IPS-15b (cell line): ENCODE measurements around the gene MSI2.

Experiments used
- H3K27me3 ChIP-seq: one replicate; pipeline ENCODE4 v1.6.1; 2013; ENCODE audit warnings: low read length; ENCODE audit not compliant: control insufficient read depth, insufficient read depth
- H3K36me3 ChIP-seq: one replicate; pipeline ENCODE4 v1.6.1; 2013; ENCODE audit warnings: low read length; ENCODE audit not compliant: control insufficient read depth, insufficient read depth
- H3K4me1 ChIP-seq: one replicate; pipeline ENCODE4 v1.6.1; 2013; ENCODE audit warnings: mild to moderate bottlenecking, low read length; ENCODE audit not compliant: control insufficient read depth, insufficient read depth
- H3K4me3 ChIP-seq: one replicate; pipeline ENCODE4 v1.5.1; 2013; ENCODE audit warnings: low read depth, low read length
- H3K9ac ChIP-seq: one replicate; pipeline ENCODE4 v1.6.1; 2013; ENCODE audit warnings: low read depth, mild to moderate bottlenecking, low read length
- H3K9me3 ChIP-seq: one replicate; pipeline ENCODE4 v1.6.1; 2013; ENCODE audit warnings: mild to moderate bottlenecking, low read length; ENCODE audit not compliant: control insufficient read depth, insufficient read depth

The MSI2 gene

DNA sequence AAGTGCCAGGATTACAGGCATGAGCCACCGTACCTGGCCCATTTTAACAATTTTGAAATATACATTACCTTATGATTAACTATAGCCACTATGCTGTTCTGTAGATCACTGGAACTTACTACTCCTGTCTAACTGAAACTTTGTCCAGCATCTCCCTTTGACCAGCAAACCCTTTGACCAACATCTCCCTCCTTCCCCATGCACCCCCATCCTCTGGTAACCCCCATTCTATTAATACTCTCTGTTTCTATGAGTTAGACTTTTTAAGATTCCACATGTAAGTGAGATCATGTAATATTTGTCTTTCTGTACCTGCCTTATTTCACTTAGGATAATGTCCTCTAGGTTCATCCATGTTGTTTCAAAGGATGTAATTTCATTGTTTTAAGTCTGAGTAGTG, 178.0 kb downstream of the MSI2 start:
- H3K27me3 ChIP-seq, result no peaks in the 10 kb centered on the region
- no peak overlapping the region for H3K4me3 ChIP-seq
- H3K9me3 ChIP-seq, result no peaks in the 10 kb centered on the region
- no peaks in the 10 kb centered on the region for H3K36me3 ChIP-seq
- H3K9ac ChIP-seq, result no peak overlapping the region
- peaks cover 7% of the 10 kb centered on the region for H3K4me1 ChIP-seq

GRCh38 chr17:57436565-57436964, 180.2 kb downstream of the MSI2 start:
- no peaks in the 10 kb centered on the region for H3K27me3 ChIP-seq
- H3K36me3 ChIP-seq, result no peaks in the 10 kb centered on the region
- no peaks in the 10 kb centered on the region for H3K9me3 ChIP-seq
- no peak overlapping the region for H3K9ac ChIP-seq
- H3K4me3 ChIP-seq, result no peak overlapping the region
- H3K4me1 ChIP-seq, result peaks cover 15% of the 10 kb centered on the region

- peaks cover 12% of the 10 kb centered on the region for H3K4me1 ChIP-seq
- no peak overlapping the region for H3K9ac ChIP-seq
- no peaks in the 10 kb centered on the region for H3K36me3 ChIP-seq
- no peaks in the 10 kb centered on the region for H3K27me3 ChIP-seq
- no peaks in the 10 kb centered on the region for H3K9me3 ChIP-seq
- no peak overlapping the region for H3K4me3 ChIP-seq
Observed at GRCh38 chr17:57438066-57438731, 181.9 kb downstream of the MSI2 start.

DNA sequence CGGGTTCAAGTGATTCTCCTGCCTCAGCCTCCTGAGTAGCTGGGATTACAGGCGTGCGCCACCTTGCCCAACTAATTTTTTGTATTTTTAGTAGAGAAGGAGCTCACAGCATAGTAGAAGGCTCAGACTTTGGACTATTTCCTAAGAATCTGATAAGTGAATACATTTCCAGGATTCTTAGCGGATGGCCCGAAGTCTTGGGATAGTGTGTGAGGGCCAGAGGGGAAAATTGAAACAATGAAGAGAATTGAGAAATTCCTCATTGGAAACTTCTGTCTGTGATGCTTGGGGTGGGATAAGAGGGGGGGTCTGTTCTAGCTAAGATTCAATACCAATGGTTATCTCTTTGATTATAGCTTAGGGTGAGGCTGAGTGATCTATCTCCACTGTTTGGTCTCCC, 183.3 kb downstream of the MSI2 start:
- H3K4me1 ChIP-seq, result peaks cover 12% of the 10 kb centered on the region
- H3K9ac ChIP-seq, result no peak overlapping the region
- H3K4me3 ChIP-seq, result no peak overlapping the region

GRCh38 chr17:57440522-57441269, 184.4 kb downstream of the MSI2 start:
- no peak overlapping the region for H3K9ac ChIP-seq
- no peak overlapping the region for H3K4me3 ChIP-seq
- H3K27me3 ChIP-seq, result no peaks in the 10 kb centered on the region
- peaks cover 17% of the 10 kb centered on the region for H3K4me1 ChIP-seq
- no peaks in the 10 kb centered on the region for H3K36me3 ChIP-seq
- no peaks in the 10 kb centered on the region for H3K9me3 ChIP-seq

More for the DNA sequence above, 183.3 kb downstream of the MSI2 start:
- Histone ChIP-seq H3K9me3 (no peaks in the 10 kb centered on the region), H3K27me3 (no peaks in the 10 kb centered on the region), H3K36me3 (no peaks in the 10 kb centered on the region)

- Histone ChIP-seq H3K27me3 (no peaks in the 10 kb centered on the region), H3K9me3 (no peaks in the 10 kb centered on the region), H3K9ac (no peak overlapping the region), H3K4me3 (no peak overlapping the region), H3K36me3 (peaks cover 3% of the 10 kb centered on the region), H3K4me1 (peaks cover 17% of the 10 kb centered on the region)
Observed at GRCh38 chr17:57441270-57441600, 184.9 kb downstream of the MSI2 start.

- H3K9ac ChIP-seq, result no peak overlapping the region
- peaks cover 17% of the 10 kb centered on the region for H3K4me1 ChIP-seq
Observed at GRCh38 chr17:57442401-57442823, 186.1 kb downstream of the MSI2 start.

GRCh38 chr17:57442914-57443571, 186.7 kb downstream of the MSI2 start:
- Histone ChIP-seq H3K36me3 (peaks cover 4% of the 10 kb centered on the region), H3K4me3 (no peak overlapping the region), H3K9me3 (no peaks in the 10 kb centered on the region), H3K27me3 (no peaks in the 10 kb centered on the region), H3K4me1 (peaks cover 17% of the 10 kb centered on the region), H3K9ac (no peak overlapping the region)

More at GRCh38 chr17:57442401-57442823, 186.1 kb downstream of the MSI2 start:
- Histone ChIP-seq H3K4me3 (no peak overlapping the region), H3K9me3 (no peaks in the 10 kb centered on the region), H3K27me3 (no peaks in the 10 kb centered on the region), H3K36me3 (peaks cover 4% of the 10 kb centered on the region)

GRCh38 chr17:57443781-57444180, 187.5 kb downstream of the MSI2 start:
- H3K4me1 ChIP-seq, result peaks cover 17% of the 10 kb centered on the region
- no peak overlapping the region for H3K4me3 ChIP-seq
- no peaks in the 10 kb centered on the region for H3K27me3 ChIP-seq
- H3K9ac ChIP-seq, result no peak overlapping the region
- peaks cover 4% of the 10 kb centered on the region for H3K36me3 ChIP-seq
- no peaks in the 10 kb centered on the region for H3K9me3 ChIP-seq

DNA sequence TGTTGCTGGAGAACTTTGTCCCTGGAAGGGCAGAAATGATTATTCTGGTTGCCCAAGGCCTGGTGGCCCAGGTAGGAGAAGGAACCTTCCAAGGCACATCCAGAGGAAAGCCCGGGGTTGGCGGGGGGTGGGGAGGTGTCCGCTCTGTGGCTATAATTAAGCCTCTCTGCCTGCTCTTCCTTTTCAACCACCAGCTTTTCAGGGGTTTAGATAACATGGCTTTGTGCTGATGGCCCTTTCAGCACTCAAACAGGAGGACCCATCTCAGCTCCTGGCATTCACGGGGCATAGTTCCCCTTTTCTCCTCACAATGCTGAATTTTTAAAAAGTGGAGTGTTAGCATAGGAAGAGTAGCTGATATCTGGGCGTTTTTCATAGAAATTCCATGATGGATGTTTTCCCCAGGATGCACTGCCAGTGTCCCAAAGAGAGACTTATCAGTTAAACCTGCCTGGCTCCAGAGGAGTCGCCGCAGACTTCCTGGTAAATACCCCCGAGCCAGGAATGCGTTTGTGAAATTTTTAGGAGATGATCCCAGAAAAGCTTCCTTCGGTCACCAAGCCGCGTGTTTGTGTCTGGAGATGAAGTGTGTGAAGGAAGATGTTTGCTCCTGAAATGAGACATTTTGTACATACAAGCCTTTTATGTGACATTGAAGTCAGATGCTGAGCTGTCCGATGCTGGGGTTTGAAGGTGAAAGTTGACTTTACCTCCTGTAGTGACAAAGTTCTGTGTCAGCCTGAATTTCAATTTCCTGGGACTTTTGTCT, 188.5 kb downstream of the MSI2 start:
- Histone ChIP-seq H3K4me1 (peaks cover 17% of the 10 kb centered on the region), H3K9ac (no peak overlapping the region)

GRCh38 chr17:57445772-57446472, 189.6 kb downstream of the MSI2 start:
- Histone ChIP-seq H3K4me1 (peaks cover 13% of the 10 kb centered on the region), H3K9me3 (no peaks in the 10 kb centered on the region), H3K36me3 (peaks cover 5% of the 10 kb centered on the region), H3K4me3 (no peak overlapping the region), H3K9ac (no peak overlapping the region), H3K27me3 (no peaks in the 10 kb centered on the region)

More for the DNA sequence above, 188.5 kb downstream of the MSI2 start:
- Histone ChIP-seq H3K27me3 (no peaks in the 10 kb centered on the region), H3K4me3 (no peak overlapping the region), H3K36me3 (peaks cover 4% of the 10 kb centered on the region), H3K9me3 (no peaks in the 10 kb centered on the region)
